Esophagus muscularis mucosa (tissue), 4 donors: ENCODE data around the gene EDEM3.

Experiments
- CTCF ChIP-seq, 3 experiments: fragments of 200-600 bp in 2 of 3; fragments of 450-650 bp in 1 of 3; sonication (generic) in 2 of 3; IDR thresholded peaks; one replicate each; pipeline ENCODE4 v1.5.1; 2017 to 2019; ENCODE audit warnings: antibody characterized with exemption in 3 of 3, mild to moderate bottlenecking in 2 of 3, moderate library complexity in 1 of 3
- EP300 ChIP-seq: sonication (generic); formaldehyde crosslinking; IDR thresholded peaks from one replicate; pipeline ENCODE4 v1.6.1; 2017; ENCODE audit warnings: antibody characterized with exemption
- POLR2AphosphoS5 ChIP-seq, 2 donors: sonication (generic); formaldehyde crosslinking; IDR thresholded peaks; one replicate each; pipeline ENCODE4 v1.6.1; 2017; ENCODE audit warnings: antibody characterized with exemption in 2 of 2

GRCh38 chr1:184686540-184686939, 68.1 kb downstream of the EDEM3 start:
- TF ChIP-seq CTCF (IDR thresholded peaks at IDR 0.05) (no peak), POLR2AphosphoS5 (IDR thresholded peaks at IDR 0.05) (no peak), EP300 (no peak)
